RWPE2 (cell line): ENCODE results near the gene PLXNA4.

ENCODE experiments used
- ATAC-seq: fragments of 200-7000 bp; cut with Tn5 transposase; 3 replicates; pipeline ENCODE4 v1.9.1; 2021; ENCODE audit warnings: low read depth
- DNase-seq: peaks from one replicate; pipeline ENCODE4 v3.0.0-alpha.2; 2020; ENCODE audit warnings: low spot score
- H3K27ac ChIP-seq: fragments of 450-650 bp; 2 replicates; pipeline ENCODE4 v1.5.1; 2017; ENCODE audit warnings: mild to moderate bottlenecking; ENCODE audit not compliant: poor library complexity, severe bottlenecking
- H3K27me3 ChIP-seq: fragments of 250-450 bp; sonication (Bioruptor Pico); 2 replicates; pipeline ENCODE4 v1.5.1; 2021; ENCODE audit warnings: mild to moderate bottlenecking, moderate library complexity; ENCODE audit not compliant: insufficient read depth, poor library complexity, severe bottlenecking
- H3K36me3 ChIP-seq: fragments of 250-450 bp; sonication (Bioruptor Pico); 2 replicates; pipeline ENCODE4 v1.5.1; 2020; ENCODE audit warnings: low read depth, mild to moderate bottlenecking, moderate library complexity
- H3K4me1 ChIP-seq: fragments of 250-450 bp; sonication (Bioruptor Pico); 2 replicates; pipeline ENCODE4 v1.5.1; 2021; ENCODE audit warnings: mild to moderate bottlenecking, moderate library complexity; ENCODE audit not compliant: insufficient read depth, poor library complexity, severe bottlenecking
- H3K4me3 ChIP-seq: fragments of 250-450 bp; sonication (Bioruptor Pico); 2 replicates; pipeline ENCODE4 v1.5.1; 2021; ENCODE audit warnings: mild to moderate bottlenecking, moderate library complexity; ENCODE audit not compliant: severe bottlenecking
- H3K9me3 ChIP-seq: fragments of 250-450 bp; sonication (Bioruptor Pico); 2 replicates; pipeline ENCODE4 v1.5.1; 2021; ENCODE audit warnings: mild to moderate bottlenecking, moderate library complexity; ENCODE audit not compliant: severe bottlenecking
- CTCF ChIP-seq: fragments of 450-650 bp; IDR thresholded peaks from one replicate; pipeline ENCODE4 v1.5.1; 2017; ENCODE audit warnings: mild to moderate bottlenecking, moderate library complexity; ENCODE audit not compliant: poor library complexity, severe bottlenecking

The PLXNA4 gene

DNA sequence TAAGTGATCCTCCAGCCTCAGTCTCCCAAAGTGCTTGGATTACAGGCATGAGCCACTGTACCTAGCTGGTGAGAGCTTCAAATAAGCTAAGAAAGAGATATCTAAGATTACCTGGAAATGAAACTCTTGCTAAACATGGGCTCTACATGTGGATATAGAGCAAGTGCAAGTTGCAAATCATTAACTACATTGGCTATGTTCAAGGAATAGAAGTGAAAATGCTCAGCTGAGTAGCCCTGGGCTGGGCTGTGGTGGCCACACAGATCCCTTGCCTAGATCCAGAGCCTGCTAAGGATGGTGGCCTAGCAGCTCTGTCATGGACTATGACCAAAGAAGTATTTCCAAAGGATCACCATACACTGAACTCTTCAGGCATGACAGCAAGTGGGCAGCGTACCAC lies 209.3 kb downstream of the PLXNA4 start:
- H3K36me3 ChIP-seq: no peaks in the 10 kb centered on the region
- no peaks in the 10 kb centered on the region for H3K9me3 ChIP-seq
- no peak overlapping the region for H3K4me3 ChIP-seq
- TF ChIP-seq CTCF: no peak
- no peak overlapping the region for H3K27ac ChIP-seq
- DNase-seq (no peak), ATAC-seq (no peak)
- no peaks in the 10 kb centered on the region for H3K4me1 ChIP-seq
- peaks cover 11% of the 10 kb centered on the region for H3K27me3 ChIP-seq

DNA sequence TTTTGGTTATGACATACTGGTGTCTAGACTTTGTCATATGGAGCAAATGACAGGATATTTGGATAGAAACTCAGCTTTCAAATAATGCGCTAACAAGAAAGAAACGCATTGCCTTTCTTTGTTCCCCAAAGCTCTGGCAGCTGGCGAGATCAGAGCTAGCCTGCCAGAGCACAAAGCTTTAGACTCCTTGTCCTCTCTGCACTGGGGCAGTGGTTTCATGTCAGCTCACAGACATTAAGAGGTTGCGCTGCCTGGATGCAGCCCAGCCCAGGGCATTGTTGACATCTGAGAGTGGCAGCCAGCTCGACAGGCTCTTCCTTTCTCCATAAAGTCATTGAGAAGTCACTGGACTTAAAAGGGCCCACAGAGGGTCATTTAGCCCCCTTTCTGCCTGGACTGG lies 212.0 kb downstream of the PLXNA4 start:
- no peak for TF ChIP-seq CTCF

DNA sequence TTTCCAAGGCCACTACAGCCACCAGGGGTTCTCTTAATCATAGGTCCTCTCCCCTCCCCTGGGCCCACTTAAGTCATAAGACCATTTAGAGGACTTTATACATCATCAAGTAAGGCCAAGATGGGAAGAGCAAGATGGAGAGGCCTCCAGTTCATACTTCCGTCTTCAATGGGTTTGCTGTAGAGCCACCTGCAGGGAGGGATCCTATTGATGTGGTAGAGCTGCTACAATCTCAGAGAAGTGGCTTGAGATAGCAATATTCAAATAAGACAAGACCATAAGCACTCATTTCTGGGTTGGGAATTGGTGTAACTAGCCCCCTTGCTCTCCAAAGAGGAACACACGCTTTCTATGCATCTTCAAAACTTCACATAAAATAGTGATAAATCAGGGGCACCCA lies 214.2 kb downstream of the PLXNA4 start:
- DNase-seq (no peak), ATAC-seq (no peak)
- no peaks in the 10 kb centered on the region for H3K4me1 ChIP-seq
- no peaks in the 10 kb centered on the region for H3K36me3 ChIP-seq
- H3K9me3 ChIP-seq: no peaks in the 10 kb centered on the region
- H3K27ac ChIP-seq: no peak overlapping the region
- peaks cover 21% of the 10 kb centered on the region for H3K27me3 ChIP-seq
- no peak for TF ChIP-seq CTCF
- no peak overlapping the region for H3K4me3 ChIP-seq

More for the DNA sequence above, 212.0 kb downstream of the PLXNA4 start:
- H3K9me3 ChIP-seq: no peaks in the 10 kb centered on the region
- peaks cover 11% of the 10 kb centered on the region for H3K27me3 ChIP-seq
- H3K36me3 ChIP-seq: no peaks in the 10 kb centered on the region
- ATAC-seq (no peak), DNase-seq (no peak)
- H3K4me1 ChIP-seq: no peaks in the 10 kb centered on the region
- no peak overlapping the region for H3K27ac ChIP-seq
- no peak overlapping the region for H3K4me3 ChIP-seq

DNA sequence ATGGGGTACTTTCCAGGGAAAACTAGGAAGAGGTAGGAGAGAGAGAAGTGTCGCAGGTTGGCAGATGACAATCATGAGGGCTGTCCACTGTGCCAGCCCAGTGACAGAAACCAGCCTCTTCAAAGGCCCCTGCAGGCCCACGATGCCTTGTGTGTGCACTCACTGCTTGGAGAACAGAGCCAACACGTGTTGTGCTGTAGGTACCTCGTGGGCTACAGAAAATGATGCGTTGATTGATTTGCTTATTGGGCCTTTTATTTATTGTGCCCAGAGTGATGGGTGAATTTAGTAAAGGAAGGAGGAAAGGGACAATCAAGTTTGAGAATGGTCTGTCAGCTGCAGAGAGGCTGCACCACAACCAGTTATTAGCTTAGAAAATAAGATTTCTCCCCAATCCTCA lies 215.1 kb downstream of the PLXNA4 start:
- TF ChIP-seq CTCF: no peak
- ATAC-seq: no peak
- DNase-seq: no peak
- Histone ChIP-seq H3K9me3 (no peaks in the 10 kb centered on the region), H3K4me3 (no peak overlapping the region), H3K27ac (no peak overlapping the region), H3K27me3 (peaks cover 25% of the 10 kb centered on the region), H3K36me3 (no peaks in the 10 kb centered on the region), H3K4me1 (no peaks in the 10 kb centered on the region)

GRCh38 chr7:132359743-132360142 lies 216.5 kb downstream of the PLXNA4 start:
- no peak overlapping the region for H3K27ac ChIP-seq
- no peaks in the 10 kb centered on the region for H3K36me3 ChIP-seq
- no peaks in the 10 kb centered on the region for H3K9me3 ChIP-seq
- no peaks in the 10 kb centered on the region for H3K4me1 ChIP-seq
- no peak for TF ChIP-seq CTCF
- peaks cover 26% of the 10 kb centered on the region for H3K27me3 ChIP-seq
- no peak overlapping the region for H3K4me3 ChIP-seq
- ATAC-seq (no peak), DNase-seq (no peak)
